ENCODE results near the gene FPR3.

DNA sequence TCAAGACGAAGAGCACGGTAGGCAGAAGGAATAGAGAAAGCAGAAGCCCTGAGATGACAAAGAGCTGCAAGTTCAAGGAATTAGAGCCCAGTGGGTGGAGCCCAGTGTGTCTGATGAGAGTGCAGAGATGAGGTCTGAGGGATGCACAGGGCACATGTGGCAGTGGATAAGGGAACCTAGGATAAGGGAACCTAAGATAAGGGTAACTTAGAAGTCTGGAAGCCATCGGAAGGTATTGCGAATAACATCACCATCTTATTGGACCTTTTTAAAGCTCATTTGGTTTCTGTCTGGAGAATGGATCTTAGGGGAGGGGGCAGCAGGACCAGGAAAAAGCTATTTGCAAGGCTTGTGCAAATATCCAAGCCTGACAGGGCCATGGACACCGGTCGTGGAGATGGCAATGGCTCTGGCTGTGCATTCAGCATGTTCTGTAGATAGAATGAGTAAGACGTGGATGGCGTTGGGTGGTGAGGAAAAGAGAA lies 1.3 kb downstream of the FPR3 start:
- TF ChIP-seq, protein P1, sequence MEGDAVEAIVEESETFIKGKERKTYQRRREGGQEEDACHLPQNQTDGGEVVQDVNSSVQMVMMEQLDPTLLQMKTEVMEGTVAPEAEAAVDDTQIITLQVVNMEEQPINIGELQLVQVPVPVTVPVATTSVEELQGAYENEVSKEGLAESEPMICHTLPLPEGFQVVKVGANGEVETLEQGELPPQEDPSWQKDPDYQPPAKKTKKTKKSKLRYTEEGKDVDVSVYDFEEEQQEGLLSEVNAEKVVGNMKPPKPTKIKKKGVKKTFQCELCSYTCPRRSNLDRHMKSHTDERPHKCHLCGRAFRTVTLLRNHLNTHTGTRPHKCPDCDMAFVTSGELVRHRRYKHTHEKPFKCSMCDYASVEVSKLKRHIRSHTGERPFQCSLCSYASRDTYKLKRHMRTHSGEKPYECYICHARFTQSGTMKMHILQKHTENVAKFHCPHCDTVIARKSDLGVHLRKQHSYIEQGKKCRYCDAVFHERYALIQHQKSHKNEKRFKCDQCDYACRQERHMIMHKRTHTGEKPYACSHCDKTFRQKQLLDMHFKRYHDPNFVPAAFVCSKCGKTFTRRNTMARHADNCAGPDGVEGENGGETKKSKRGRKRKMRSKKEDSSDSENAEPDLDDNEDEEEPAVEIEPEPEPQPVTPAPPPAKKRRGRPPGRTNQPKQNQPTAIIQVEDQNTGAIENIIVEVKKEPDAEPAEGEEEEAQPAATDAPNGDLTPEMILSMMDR (IDR thresholded peaks at IDR 0.05) = no peak
- TF ChIP-seq POLR2A (IDR thresholded peaks at IDR 0.05) = peak; percentile 16 to 19

All from adrenal gland (tissue), 5 donors.